GM21423 (cell line): ENCODE results near the gene BANP.
"Not testable (repeated sequence)": the region's sequence is repeated elsewhere in the genome, so short reads cannot be mapped to it uniquely, and the experiment has no call there.

Experiments used
- ATAC-seq: cut with Tn5 transposase; IDR thresholded peaks from one replicate; pipeline ENCODE4 v1.9.1; 2021; ENCODE audit warnings: mild to moderate bottlenecking, moderate library complexity; ENCODE audit not compliant: unreplicated experiment

The BANP gene

DNA sequence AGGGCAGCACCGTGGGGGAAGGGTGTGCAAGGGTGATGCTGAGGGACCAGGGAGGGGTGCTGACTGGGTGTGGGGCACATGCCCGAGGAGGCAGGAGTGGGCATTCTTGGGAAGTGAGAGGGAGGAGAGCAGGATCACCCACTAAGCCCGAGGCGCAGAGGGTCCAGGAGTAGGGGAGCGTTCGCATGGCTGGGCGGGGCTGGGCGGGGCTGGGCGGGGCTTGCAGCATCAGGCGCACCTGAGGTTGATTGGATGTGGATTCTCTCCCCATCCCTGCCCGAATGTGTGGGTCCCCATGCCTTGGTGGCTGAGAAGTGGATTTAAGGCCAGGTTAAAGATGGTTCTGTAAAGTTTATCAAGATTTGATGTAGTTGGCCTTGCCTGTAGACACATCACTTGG is 14.2 kb downstream of the BANP start:
- ATAC-seq: no peak

- ATAC-seq: no peak
Observed at GRCh38 chr16:87966064-87966645, 14.9 kb downstream of the BANP start.

DNA sequence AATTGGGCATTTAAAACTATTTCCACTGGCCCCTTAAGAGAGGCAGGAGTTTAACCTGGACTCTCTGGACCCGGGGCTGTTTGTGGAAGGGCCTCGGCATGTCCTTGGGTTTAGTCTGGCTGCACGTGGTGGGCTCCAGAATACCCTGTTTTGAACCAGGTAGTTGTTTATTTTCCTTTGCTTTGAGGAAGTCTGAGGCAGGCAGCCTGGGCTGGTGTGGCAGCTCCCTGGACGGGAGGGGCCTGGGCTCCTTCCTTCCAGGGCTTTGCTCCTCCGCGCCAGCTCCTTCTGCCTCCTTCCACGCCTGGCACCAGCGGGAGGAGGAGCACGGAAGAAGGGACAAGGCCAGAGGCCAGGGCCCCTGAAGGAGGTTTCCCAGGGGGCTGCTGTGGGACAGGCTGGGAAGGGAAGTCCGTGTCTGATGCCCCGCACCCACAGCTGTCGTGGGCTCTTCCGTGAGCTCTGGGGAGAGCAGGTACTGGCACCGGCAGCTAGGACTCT is 15.5 kb downstream of the BANP start:
- no peak for ATAC-seq

DNA sequence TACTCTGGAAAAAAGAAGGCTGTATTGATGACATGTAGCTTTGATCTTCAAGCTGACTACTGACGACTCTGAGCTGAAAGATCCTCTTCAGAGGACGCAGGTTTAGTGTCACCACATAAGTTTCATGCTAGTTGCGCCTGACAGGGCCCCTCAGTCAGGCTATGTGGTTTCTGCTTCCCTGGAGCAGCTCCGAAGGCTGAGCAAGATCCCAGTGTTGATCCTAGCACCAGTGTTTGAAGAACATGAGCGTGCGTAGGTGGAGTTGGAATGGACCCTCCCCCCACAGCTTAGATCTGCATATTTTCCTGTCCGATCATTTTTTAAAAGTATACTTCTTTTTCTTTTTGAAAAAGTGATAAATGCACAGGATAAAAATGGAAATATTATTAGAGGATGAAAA is 17.3 kb downstream of the BANP start:
- no peak for ATAC-seq

DNA sequence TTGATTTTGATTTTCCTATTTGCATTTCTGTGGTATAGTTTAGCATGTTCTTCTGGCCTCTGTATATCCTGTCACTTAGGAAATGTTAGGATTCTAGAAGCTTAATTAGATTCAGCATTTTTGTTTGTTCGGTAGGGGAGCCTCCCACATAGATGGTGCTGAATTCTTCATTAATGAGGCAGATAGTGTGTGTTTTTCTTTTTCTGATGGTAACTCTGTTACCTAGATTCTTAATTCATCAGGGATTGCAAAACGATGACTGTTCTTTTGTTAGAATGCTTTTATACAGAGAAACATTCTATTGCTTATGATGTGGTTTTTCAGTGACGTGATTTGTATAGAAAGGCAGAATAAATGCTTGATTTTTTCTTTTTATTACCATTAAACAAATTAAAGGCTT is 19.0 kb downstream of the BANP start:
- ATAC-seq: no peak

GRCh38 chr16:87971933-87972332 is 20.7 kb downstream of the BANP start:
- no peak for ATAC-seq

DNA sequence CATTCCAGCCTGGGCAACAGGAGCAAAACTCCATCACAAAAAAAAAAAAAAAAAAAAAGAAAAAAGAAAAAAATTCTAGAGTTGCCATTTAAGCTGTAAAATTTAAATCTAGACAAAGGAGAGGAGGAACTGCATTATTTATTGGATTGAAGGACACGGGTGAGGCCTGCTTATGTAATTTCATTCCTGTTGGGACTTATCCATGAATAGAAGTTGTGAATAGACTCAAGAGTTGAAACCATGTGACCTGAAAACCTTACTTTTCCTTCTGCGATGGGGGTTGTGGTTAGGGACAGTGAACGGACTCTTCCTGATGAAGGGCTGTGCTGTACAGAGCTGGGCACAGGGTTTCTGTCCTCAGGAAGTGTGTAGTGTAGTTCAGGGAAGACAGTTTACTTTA is 22.5 kb downstream of the BANP start:
- no peak for ATAC-seq

GRCh38 chr16:87974178-87974577 is 22.9 kb downstream of the BANP start:
- no peak for ATAC-seq

DNA sequence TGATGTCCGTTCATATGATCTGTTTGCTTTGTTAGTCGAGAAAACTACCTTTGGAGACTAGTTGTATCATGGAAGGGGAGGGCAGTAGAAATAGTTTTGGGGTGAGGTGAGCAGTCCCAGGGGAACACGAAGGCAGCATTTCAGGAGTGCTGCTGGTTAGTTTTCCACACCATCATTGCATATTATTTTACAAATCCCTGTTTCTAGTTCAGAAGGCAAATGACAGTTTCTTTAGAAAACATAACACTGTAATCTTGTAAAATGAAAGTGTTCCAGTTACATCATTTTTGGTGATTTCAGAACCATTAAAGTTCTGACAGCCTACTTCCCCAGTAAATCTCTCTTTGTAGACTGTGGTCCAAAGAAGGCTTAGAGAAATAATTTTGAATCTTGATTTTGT is 25.4 kb downstream of the BANP start:
- ATAC-seq: no peak

DNA sequence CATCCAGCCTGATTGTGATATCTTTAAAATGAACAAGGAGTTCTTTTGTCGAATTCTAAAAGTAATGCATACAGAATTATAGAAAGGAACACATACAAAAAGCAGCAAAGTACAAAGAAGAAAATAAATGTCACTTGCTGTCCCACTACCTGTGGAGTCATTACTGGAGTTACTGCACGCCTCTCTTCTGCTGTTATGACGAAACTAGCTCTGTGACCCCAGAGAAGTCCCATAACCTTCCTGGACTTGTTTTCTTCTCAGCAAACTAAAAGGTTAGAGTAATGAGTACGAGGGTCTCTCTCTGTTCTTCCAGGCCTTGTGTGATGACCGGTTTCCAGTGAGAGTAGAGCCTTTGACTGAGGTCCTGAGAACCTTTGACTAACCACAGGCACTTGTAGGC is 26.9 kb downstream of the BANP start:
- no peak for ATAC-seq

DNA sequence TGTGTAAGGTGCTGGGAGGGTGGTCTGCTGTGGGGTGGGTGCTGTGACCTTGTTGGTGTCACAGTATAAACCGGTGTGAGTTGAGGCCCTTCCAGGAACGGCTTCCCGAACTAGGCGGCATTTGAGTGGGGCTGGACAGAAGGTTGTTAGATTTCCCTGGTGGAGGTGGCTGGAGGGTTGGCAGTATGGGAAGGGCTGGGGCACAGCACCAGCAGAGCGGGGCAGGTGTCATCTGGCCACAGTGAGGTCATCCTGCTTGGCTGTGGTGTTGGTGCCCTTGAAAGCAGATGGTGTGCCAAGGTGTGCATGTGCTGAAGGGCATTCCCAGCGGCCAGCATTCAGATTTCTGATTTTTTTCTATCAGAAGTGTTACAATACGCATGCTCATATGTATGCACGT is 28.1 kb downstream of the BANP start:
- no peak for ATAC-seq

DNA sequence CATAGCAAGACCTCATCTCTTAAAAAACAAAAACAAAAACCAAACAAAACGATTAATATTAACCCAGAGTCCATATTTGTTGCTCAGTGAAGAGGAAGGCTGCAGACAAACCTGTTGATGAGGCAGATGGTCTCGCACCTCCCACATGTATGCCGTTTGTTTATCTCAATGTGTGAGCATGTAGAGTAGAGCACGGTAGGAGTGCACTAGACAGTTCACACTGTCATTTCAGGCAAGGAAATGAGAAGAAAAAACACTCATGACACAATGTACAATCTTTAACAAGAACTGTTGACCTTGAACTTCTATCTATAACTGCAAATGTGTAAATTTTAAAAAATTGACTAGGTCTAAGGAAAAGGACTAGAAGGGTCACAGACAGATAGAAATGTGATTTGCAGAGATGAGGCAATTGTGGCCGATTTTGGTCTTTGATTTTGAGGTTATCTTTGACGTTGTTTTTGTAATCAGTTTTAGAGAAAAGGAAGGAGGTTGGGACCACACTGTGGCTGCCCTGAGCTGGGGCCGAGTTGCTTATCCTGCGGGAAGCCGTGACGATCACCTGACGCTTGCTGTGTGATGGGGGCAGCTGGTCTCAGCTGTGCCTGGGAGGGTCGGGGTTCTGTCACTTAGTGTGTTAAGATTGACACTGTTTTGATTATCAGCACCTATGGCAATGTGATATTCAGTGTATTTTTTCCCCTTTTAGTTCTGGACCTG is 28.8 kb downstream of the BANP start:
- not testable (repeated sequence) for ATAC-seq

GRCh38 chr16:87981376-87981775 is 30.1 kb downstream of the BANP start:
- ATAC-seq: not testable (repeated sequence)

- no peak for ATAC-seq
Observed at GRCh38 chr16:87982581-87983041, 31.4 kb downstream of the BANP start.

DNA sequence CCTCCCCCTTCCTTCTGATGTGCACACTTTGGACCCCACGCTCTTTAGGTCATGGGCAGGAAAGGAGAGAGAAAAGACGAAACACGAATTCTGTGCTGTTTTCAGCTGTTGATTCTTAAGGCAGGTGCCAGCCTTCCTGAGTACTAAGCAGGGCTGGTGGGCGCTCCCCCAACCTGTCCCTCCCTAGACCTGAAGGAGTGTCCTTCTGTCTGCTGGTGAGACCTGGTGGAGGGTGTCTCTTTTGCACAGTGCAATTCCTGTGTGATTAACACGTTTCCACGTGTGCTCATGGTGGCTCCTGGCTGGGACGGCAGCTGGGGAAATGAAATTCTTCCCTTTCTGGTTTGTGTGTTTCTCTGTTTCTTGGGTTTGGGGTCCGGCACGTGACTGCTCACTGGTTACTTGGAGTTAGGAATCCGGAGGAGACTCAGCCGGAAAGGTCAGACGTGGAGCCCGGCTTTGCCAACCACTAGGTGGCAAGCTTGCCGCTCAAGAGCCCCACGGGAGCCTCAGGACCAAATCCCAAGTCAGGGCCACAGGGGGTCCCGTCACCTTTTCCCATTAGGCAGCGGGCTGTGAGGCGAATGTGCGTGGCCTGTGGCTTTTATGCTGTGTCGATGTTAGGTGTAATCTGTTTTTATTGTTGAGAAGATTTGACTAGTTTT is 32.0 kb downstream of the BANP start:
- not testable (repeated sequence) for ATAC-seq

- not testable (repeated sequence) for ATAC-seq
Observed at GRCh38 chr16:87983737-87984097, 32.5 kb downstream of the BANP start.

DNA sequence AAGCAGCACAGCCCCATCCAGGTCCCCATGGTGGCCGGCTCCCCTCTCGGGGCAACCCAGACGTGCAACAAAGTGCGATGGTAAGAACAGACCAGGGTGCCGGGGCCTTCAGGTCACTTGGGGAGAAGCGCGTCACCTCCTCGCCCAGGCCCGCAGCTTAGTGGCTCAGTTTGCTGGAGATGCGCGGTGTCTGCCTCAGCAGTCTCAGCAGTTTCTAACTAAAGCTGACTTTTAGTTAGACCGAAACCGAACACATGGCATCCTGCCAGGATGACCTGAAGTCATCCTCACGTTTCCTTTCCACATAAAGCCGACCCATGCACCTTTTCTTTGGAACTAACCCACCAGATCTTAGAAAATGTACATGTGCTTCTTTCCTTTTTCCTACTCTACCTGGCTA is 32.9 kb downstream of the BANP start:
- not testable (repeated sequence) for ATAC-seq

- no peak for ATAC-seq
Observed at GRCh38 chr16:87984632-87985267, 33.5 kb downstream of the BANP start.

- ATAC-seq: not testable (repeated sequence)
Observed at GRCh38 chr16:87985493-87985892, 34.3 kb downstream of the BANP start.

DNA sequence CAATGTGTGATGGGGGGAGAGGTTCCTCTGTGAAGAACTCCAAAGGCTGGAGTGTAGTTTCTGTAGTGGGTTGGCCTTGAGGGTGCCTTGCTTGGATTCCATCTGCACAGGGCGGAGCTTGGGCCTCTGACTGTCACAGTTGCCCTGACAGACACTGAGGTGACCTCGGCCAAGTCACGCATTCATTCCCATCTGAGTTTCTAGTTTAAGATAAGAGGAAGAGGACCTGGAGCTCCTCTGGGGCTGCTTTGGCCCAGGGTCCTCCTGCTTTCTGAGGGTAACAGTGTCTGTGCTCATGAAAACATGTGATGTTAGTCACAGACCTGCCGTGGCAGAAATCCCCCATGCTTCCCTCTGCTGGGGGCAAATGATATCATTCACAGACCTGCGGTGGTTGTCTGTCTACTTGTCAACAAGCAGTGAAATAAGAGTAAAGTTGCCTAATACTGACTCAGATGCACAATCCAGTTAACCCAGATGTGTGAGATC is 35.2 kb downstream of the BANP start:
- ATAC-seq: not testable (repeated sequence)

DNA sequence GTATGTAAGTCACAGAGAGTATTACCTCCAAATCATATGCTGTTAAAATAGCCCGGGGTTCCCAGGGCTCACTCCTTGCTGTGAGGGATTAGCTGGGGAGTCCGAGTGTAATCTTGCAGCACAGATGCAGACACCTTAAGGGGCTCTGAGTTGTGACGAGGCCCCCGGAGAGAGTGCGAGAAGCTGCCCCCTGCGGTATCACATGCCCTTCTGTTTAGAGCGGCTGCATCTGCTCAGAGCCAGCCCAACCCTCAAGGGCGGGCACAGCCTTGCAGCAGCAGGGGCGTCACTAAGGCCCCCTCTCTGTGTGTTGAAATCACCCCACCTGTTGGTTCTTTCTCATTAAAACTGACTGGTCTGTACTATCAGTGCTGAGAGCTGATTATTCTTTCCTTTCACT is 37.4 kb downstream of the BANP start:
- not testable (repeated sequence) for ATAC-seq
